Adrenal gland (tissue), 19 donors: ENCODE measurements around the gene ZNF621. TPM values are rescaled to one million over a fixed set of nuclear protein-coding genes. Genes with fewer than 3 reads are reported as not detected.
A peak's percentile ranks its signal among the peaks of the same experiment; 100 is the strongest.

Experiments used
- DNase-seq, 7 donors: peaks; one replicate each; pipeline ENCODE4 v3.0.0-alpha.2; 2019 to 2020
- H3K27ac ChIP-seq, 5 donors: fragments of 200-600 bp; sonication (generic) in 4 of 5; 1 replicate in 3 of 5; 2 replicates in 2 of 5; pipeline versions ENCODE4 v1.5.1 to v1.8.0; 2016 to 2020; ENCODE audit warnings: mild to moderate bottlenecking in 1 of 5
- H3K27me3 ChIP-seq: fragments of 200-600 bp; 2 replicates; pipeline ENCODE4 v1.8.0; 2021
- H3K36me3 ChIP-seq, 2 donors: fragments of 200-600 bp; replicated peaks in 1 of 2; 1 replicate in 1 of 2; 2 replicates in 1 of 2; pipeline versions ENCODE4 v1.5.1 to v1.8.0; 2018 to 2022
- H3K4me1 ChIP-seq, 2 donors: fragments of 200-600 bp; replicated peaks in 1 of 2; 1 replicate in 1 of 2; 2 replicates in 1 of 2; pipeline versions ENCODE4 v1.5.1 to v1.8.0; 2018 to 2021
- H3K4me3 ChIP-seq, 4 donors: fragments of 200-600 bp; sonication (generic) in 3 of 4; one replicate each; pipeline ENCODE4 v1.5.1; 2016 to 2018
- H3K9me3 ChIP-seq, 3 donors: fragments of 200-600 bp; sonication (generic) in 1 of 3; replicated peaks in 1 of 3; 1 replicate in 2 of 3; 2 replicates in 1 of 3; pipeline versions ENCODE4 v1.5.1 to v1.8.0; 2016 to 2021
- POLR2A ChIP-seq, 2 donors: fragments of 450-650 bp; IDR thresholded peaks; one replicate each; pipeline ENCODE4 v1.6.1; 2017; ENCODE audit warnings: antibody characterized with exemption in 2 of 2, mild to moderate bottlenecking in 2 of 2, moderate library complexity in 1 of 2
- WGBS, 4 donors: extraction: QIAGEN DNeasy Blood & Tissue Kit in 2 of 4; methylation state at CpG; one replicate each; pipeline versions ENCODE4 v1.1.5 to v1.1.7; 2013 to 2017; 5-methylcytosine and 5-hydroxymethylcytosine counted together
- intact Hi-C, 2 donors: fragments of 100-400 bp; cut with DNase I; formaldehyde crosslinking; loops; one replicate each; pipeline versions ENCODE4 v1.14.1 to v1.15.0; 2022 to 2023
- long read RNA-seq, 10 donors: library from polyadenylated mRNA in 3 of 10; unstranded in 2 of 10; stranded (forward) in 1 of 10; transcript quantifications; one replicate each; pipeline ENCODE4 v2.0.0 and lab custom pipeline, GENCODE V29; 2021 to 2026
- polyA plus RNA-seq, 3 donors: library from polyadenylated mRNA; stranded (reverse); fragments of 200-250 nt in 2 of 3; fragments of 350-450 nt in 1 of 3; fragmentation: Illumina TruSeq in 1 of 3; extraction: RNeasy Lipid Tissue Mini Kit (QIAGEN cat#74804) in 1 of 3; gene quantifications; one replicate each; pipeline ENCODE4 v1.2.3, GENCODE V29; 2013 to 2014
- total RNA-seq, 9 donors: library from RNA; depleted of rRNA in 4 of 9; stranded (reverse); fragments of >200 nt in 4 of 9; fragments of 120-200 nt in 1 of 9; fragmentation: NEBNext Ultra II Directional in 1 of 9; extraction: Animal tissue kit (Norgen Biotek cat#: 25700) in 1 of 9; gene quantifications; one replicate each; pipeline versions ENCODE4 v1.1.0 to v1.2.4, GENCODE V29; 2013 to 2023
- TF ChIP-seq, protein P1 (sequence below), 6 experiments: fragments of 450-650 bp in 4 of 6; fragments of 200-600 bp in 2 of 6; sonication (generic) in 1 of 6; IDR thresholded peaks; 1 replicate in 5 of 6; 2 replicates in 1 of 6; pipeline versions ENCODE4 v1.5.1 to v1.8.0; 2016 to 2021; ENCODE audit warnings: antibody characterized with exemption in 6 of 6, mild to moderate bottlenecking in 2 of 6, moderate library complexity in 1 of 6
- donor health status: healthy with polysubstance abuse.
- donor health status: Bipolar disorder and iron deficiency.
- donor health status: DM: yes; HTN: yes; CAD: no.
- donor health status: DM: no; HTN: no; CAD: no.
- donor health status: DM: no; HTN: no; CAD: no.
- donor health status: DM: yes; HTN: yes; CAD: no.

The ZNF621 gene
- total RNA-seq (10 to 100 TPM in 7 of 9 donors, 1 to 10 TPM in 2; 9.1 to 22.1 (median 17.3) TPM), polyA plus RNA-seq (10 to 100 TPM; 15.8 to 30.1 (median 16.7) TPM)
- long read RNA-seq, donor 1, full-length matches to known transcripts, result 5 of 5 reads
- long read RNA-seq, donor 1, partial matches to known transcripts, result 0 of 5 reads
- long read RNA-seq, donor 1, other reads (novel, unspliced or antisense), result 0 of 5 reads
- long read RNA-seq, donor 2, full-length matches to known transcripts, result 2 of 7 reads
- long read RNA-seq, donor 2, partial matches to known transcripts, result 5 of 7 reads
- long read RNA-seq, donor 2, other reads (novel, unspliced or antisense), result 0 of 7 reads
- long read RNA-seq, donor 3, full-length matches to known transcripts, result 3 of 3 reads
- long read RNA-seq, donor 3, partial matches to known transcripts, result 0 of 3 reads
- long read RNA-seq, donor 3, other reads (novel, unspliced or antisense), result 0 of 3 reads
- long read RNA-seq, donor 4, full-length matches to known transcripts, result 6 of 6 reads
- long read RNA-seq, donor 4, partial matches to known transcripts, result 0 of 6 reads
- long read RNA-seq, donor 4, other reads (novel, unspliced or antisense), result 0 of 6 reads
- long read RNA-seq, donor 5, full-length matches to known transcripts, result 3 of 6 reads
- long read RNA-seq, donor 5, partial matches to known transcripts, result 1 of 6 reads
- long read RNA-seq, donor 5, other reads (novel, unspliced or antisense), result 2 of 6 reads
- long read RNA-seq, donor 6, partial matches to known transcripts, result 0 of 2 reads
- long read RNA-seq, donor 6, other reads (novel, unspliced or antisense), result 2 of 2 reads
- long read RNA-seq, donor 7, result 0 reads
- long read RNA-seq, donor 8, full-length matches to known transcripts, result 3 of 3 reads
- long read RNA-seq, donor 8, partial matches to known transcripts, result 0 of 3 reads
- long read RNA-seq, donor 8, other reads (novel, unspliced or antisense), result 0 of 3 reads
- long read RNA-seq, donor 9, full-length matches to known transcripts, result 2 of 2 reads
- long read RNA-seq, donor 9, partial matches to known transcripts, result 0 of 2 reads
- long read RNA-seq, donor 9, other reads (novel, unspliced or antisense), result 0 of 2 reads
- long read RNA-seq, donor 10, full-length matches to known transcripts, result 2 of 2 reads
- long read RNA-seq, donor 10, partial matches to known transcripts, result 0 of 2 reads
- long read RNA-seq, donor 10, other reads (novel, unspliced or antisense), result 0 of 2 reads

DNA sequence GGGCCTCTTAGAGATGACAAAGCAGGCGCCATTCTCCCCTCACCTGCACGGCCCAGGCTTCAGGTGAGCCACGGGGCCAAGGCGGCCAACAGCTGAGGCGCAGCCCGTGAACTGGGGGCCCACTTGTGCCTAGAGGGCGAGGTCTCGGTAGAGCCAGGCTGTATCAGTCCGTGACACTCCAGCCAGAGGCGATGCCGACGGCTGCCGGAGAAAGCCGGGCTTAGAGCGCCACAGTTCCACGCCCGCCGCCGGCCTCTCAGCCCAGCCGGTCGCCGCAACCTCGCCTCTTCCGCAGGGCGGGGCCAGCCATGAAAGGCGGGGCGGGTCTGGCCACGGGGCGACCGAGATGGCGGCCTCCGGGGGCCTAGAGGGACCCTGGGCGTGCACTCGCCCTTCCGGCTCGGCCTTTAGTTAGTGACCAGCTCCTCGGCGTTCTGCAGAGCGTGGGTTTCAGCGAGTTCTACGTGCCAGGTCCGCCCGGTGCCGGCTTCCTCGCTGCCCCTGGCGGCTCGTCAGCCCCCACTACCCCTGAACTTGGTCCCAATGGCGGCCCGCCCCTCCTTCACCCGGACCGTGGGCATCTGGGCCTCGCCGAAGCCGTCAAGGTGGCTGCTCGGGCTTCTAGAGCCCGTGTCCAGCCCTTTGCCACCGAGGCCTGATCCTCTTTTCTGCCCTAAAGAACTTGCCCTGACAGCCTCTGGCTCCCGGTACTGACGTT lies at the start of gene ZNF621:
TSS of gene ZNF621 (plus strand) at position 393 of the 718 bp plus-strand sequence. CDS start 881 bp downstream, outside the sequence.
- Histone ChIP-seq H3K4me1 (peaks cover 5 to 12% of the 10 kb centered on the region in 2 donors), H3K36me3 (peaks cover 0 to 14% of the 10 kb centered on the region in 2 donors), H3K27me3 (no peaks in the 10 kb centered on the region), H3K27ac (peak within 1 kb of the TSS; percentile 31 to 91 (median 83)), H3K4me3 (peak within 1 kb of the TSS; percentile 82 to 100 (median 90)), H3K9me3 (no peaks in the 10 kb centered on the region)
- 0 to 1% (median 1%) methylated on average over 13 to 59 of the region's 59 CpGs for WGBS, 4 donors
- intact Hi-C loops, result no loop called here
- DNase-seq, result peak; percentile 86 to 93 (median 89)
- peak; percentile 73 to 81 for TF ChIP-seq POLR2A (IDR thresholded peaks at IDR 0.05)
- TF ChIP-seq, protein P1, sequence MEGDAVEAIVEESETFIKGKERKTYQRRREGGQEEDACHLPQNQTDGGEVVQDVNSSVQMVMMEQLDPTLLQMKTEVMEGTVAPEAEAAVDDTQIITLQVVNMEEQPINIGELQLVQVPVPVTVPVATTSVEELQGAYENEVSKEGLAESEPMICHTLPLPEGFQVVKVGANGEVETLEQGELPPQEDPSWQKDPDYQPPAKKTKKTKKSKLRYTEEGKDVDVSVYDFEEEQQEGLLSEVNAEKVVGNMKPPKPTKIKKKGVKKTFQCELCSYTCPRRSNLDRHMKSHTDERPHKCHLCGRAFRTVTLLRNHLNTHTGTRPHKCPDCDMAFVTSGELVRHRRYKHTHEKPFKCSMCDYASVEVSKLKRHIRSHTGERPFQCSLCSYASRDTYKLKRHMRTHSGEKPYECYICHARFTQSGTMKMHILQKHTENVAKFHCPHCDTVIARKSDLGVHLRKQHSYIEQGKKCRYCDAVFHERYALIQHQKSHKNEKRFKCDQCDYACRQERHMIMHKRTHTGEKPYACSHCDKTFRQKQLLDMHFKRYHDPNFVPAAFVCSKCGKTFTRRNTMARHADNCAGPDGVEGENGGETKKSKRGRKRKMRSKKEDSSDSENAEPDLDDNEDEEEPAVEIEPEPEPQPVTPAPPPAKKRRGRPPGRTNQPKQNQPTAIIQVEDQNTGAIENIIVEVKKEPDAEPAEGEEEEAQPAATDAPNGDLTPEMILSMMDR (IDR thresholded peaks at IDR 0.05), result no peak

DNA sequence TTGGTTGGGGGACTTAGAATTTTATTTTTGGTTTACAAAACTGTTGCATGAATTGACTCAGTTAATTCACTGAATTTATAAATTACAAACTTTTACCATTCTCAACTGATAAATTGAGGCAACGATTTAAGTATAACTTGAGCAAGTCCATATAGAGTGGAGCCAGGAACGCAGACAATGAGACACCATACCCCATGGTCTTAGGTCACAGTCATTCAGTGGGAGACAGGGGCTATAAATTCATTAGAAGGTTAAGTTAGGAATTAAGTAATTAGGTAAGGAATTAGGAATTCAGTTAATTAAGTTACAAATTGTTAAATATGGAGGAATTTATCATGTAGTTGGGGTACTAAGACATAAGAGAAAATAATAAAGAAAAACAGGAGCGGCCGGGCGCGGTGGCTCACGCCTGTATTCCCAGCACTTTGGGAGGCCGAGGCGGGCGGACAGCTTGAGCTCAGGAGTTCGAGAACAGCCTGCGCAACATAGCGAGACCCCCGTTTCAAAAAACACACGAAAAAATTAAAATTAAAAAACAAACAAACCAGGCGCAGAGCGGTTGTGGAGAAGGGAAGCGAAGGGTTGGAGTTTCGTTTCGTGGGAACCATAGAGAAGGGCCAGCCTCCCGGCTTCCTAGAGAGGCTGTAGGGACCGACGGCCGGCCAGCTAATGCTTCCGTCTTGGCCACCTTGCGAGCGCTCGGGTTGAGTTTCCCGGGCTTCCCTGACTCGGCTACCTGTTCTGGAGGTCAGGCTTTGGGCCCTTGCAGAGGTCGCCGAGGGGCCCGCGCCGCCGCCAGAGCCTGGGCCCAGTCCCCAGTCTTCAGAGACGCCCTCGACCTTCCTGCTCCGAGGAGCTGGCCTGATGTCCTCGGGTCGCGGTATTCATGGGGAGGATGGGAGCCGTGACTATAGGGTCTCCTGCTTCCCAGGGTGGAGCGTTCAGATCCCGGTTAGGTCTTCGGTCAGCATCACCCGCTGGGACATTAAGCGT lies 48.0 kb upstream of the ZNF621 start, which contains the start of gene ZNF619:
TSS of gene ZNF619 (plus strand) at position 645 of the 993 bp plus-strand sequence. CDS start 858 bp downstream, outside the sequence.
- H3K9me3 ChIP-seq, result no peaks in the 10 kb centered on the region
- no peaks in the 10 kb centered on the region for H3K27me3 ChIP-seq
- TF ChIP-seq POLR2A (IDR thresholded peaks at IDR 0.05), result peak in 1 of 2 donors; percentile 22
- TF ChIP-seq, protein P1 (IDR thresholded peaks at IDR 0.05), result no peak
- intact Hi-C loops, result loop anchor here in 1 of 2 donors (2.0 kb wide), 1 partner anchor 50 kb away; no protein-coding TSS in a partner anchor
- peak within 1 kb of the TSS in 3 of 5 donors; percentile 35 to 56 (median 45) for H3K27ac ChIP-seq
- H3K36me3 ChIP-seq, result peaks cover 0 to under 1% of the 10 kb centered on the region in 2 donors
- peaks cover 4 to 6% of the 10 kb centered on the region in 2 donors for H3K4me1 ChIP-seq
- WGBS, 4 donors, result 6 to 9% (median 8%) methylated on average over 37 to 48 of the region's 48 CpGs
- peak within 1 kb of the TSS; percentile 50 to 69 (median 69) for H3K4me3 ChIP-seq
- peak; percentile 62 to 83 (median 74) for DNase-seq

DNA sequence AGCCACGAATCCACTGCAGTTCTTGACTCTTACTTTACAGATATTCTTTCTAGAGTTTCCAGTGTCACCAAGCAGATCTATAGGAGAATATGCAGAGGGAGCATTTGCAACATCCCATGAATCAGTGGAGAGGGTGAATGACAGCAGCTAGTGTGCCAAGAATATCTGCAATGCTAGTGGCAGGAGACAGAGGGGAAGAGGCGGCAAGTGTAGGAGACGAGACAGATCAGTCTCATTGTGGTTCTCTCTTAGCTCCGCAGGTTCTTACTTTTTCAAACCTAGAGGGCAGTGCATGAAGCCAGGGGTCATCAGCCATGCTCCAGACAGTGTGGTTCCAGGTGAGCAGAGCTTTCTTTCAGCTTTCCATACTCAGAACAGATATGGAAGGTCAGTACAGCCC lies 47.1 kb upstream of the ZNF621 start:
- Histone ChIP-seq H3K36me3 (peaks cover 0 to 8% of the 10 kb centered on the region in 2 donors), H3K27ac (no peak overlapping the region), H3K4me1 (peaks cover 4 to 6% of the 10 kb centered on the region in 2 donors), H3K4me3 (peak overlapping the region in 3 of 4 donors; percentile 50 to 69 (median 69)), H3K9me3 (no peaks in the 10 kb centered on the region), H3K27me3 (no peaks in the 10 kb centered on the region)
- intact Hi-C loops, result loop anchor here in 1 of 2 donors (2.0 kb wide), 1 partner anchor 49 kb away; no protein-coding TSS in a partner anchor
- no peak for DNase-seq
- 48 to 57% (median 53%) methylated on average over 4 of the region's 4 CpGs for WGBS, 4 donors
- no peak for TF ChIP-seq POLR2A (IDR thresholded peaks at IDR 0.05)
- TF ChIP-seq, protein P1 (IDR thresholded peaks at IDR 0.05), result no peak
